HTR-8/SVneo (cell line): ENCODE measurements around the gene CX3CL1.

ENCODE experiments used
- DNase-seq: peaks from one replicate; pipeline ENCODE4 v3.0.0; 2011; ENCODE audit warnings: low spot score, mixed read lengths; ENCODE audit not compliant: insufficient read length
- FAIRE-seq: peaks from 2 replicates; lab custom pipeline; 2011; peaks lifted over from hg19 to GRCh38; lab: Jason Lieb, UNC

Gene CX3CL1

GRCh38 chr16:57427307-57427706 lies 55.0 kb downstream of the CX3CL1 start:
- DNase-seq (no peak), FAIRE-seq (no peak)

GRCh38 chr16:57427824-57428223 lies 55.5 kb downstream of the CX3CL1 start:
- DNase-seq (no peak), FAIRE-seq (no peak)

GRCh38 chr16:57430955-57431354 lies 58.7 kb downstream of the CX3CL1 start:
- FAIRE-seq: no peak
- no peak for DNase-seq

GRCh38 chr16:57432505-57432904 lies 60.2 kb downstream of the CX3CL1 start:
- FAIRE-seq (no peak), DNase-seq (no peak)

- no peak for FAIRE-seq
- no peak for DNase-seq
Observed at GRCh38 chr16:57432989-57433388, 60.7 kb downstream of the CX3CL1 start.

GRCh38 chr16:57434003-57434402 lies 61.7 kb downstream of the CX3CL1 start:
- no peak for DNase-seq
- no peak for FAIRE-seq
